HG02943 (cell line): Measurements from ENCODE around the gene PCNX4.

Source experiments
- ATAC-seq: cut with Tn5 transposase; IDR thresholded peaks from one replicate; pipeline ENCODE4 v1.9.1; 2021; ENCODE audit warnings: mild to moderate bottlenecking, low read depth, moderate library complexity; ENCODE audit not compliant: unreplicated experiment

The PCNX4 gene

GRCh38 chr14:60204104-60204842, 112.5 kb downstream of the PCNX4 start:
- ATAC-seq, result peak; percentile 79

GRCh38 chr14:60204843-60205774, 113.4 kb downstream of the PCNX4 start:
- ATAC-seq, result no peak

- ATAC-seq, result no peak
Observed at GRCh38 chr14:60206249-60206670, 114.5 kb downstream of the PCNX4 start.

- ATAC-seq, result no peak
Observed at GRCh38 chr14:60206837-60207533, 115.3 kb downstream of the PCNX4 start.

GRCh38 chr14:60210703-60211102, 119.0 kb downstream of the PCNX4 start:
- ATAC-seq, result no peak

GRCh38 chr14:60211153-60211552, 119.4 kb downstream of the PCNX4 start:
- no peak for ATAC-seq

- ATAC-seq, result peak; percentile 95
Observed at GRCh38 chr14:60212503-60213371, 121.0 kb downstream of the PCNX4 start.

- no peak for ATAC-seq
Observed at GRCh38 chr14:60214003-60214402, 122.3 kb downstream of the PCNX4 start.

- ATAC-seq, result no peak
Observed at GRCh38 chr14:60214415-60215126, 122.8 kb downstream of the PCNX4 start.

- no peak for ATAC-seq
Observed at GRCh38 chr14:60215127-60215444, 123.4 kb downstream of the PCNX4 start.

- no peak for ATAC-seq
Observed at GRCh38 chr14:60215520-60216420, 124.0 kb downstream of the PCNX4 start.

GRCh38 chr14:60217713-60218112, 126.0 kb downstream of the PCNX4 start:
- ATAC-seq, result no peak
